Neutrophil (primary cell): ENCODE measurements around the gene PLEKHG4B.

Source experiments
- H3K27ac ChIP-seq: fragments of 200-600 bp; sonication (generic); 2 replicates; pipeline ENCODE4 v1.5.1; 2016; ENCODE audit warnings: mild to moderate bottlenecking, moderate library complexity
- H3K27me3 ChIP-seq: fragments of 200-600 bp; sonication (generic); 2 replicates; pipeline ENCODE4 v1.6.0; 2016; ENCODE audit warnings: mild to moderate bottlenecking
- H3K36me3 ChIP-seq: fragments of 200-600 bp; sonication (generic); 2 replicates; pipeline ENCODE4 v1.5.1; 2017
- H3K4me1 ChIP-seq, 2 experiments: fragments of 200-600 bp in 1 of 2; sonication (generic) in 1 of 2; 1 replicate in 1 of 2; 2 replicates in 1 of 2; pipeline versions ENCODE4 v1.5.1 to v1.6.1; 2013 to 2016; ENCODE audit warnings: low read depth in 1 of 2, low read length in 1 of 2, mild to moderate bottlenecking in 1 of 2, moderate library complexity in 1 of 2; ENCODE audit not compliant: control insufficient read depth in 1 of 2, insufficient read depth in 1 of 2
- H3K4me3 ChIP-seq, 2 experiments: fragments of 200-600 bp in 1 of 2; sonication (generic) in 1 of 2; 1 replicate in 1 of 2; 2 replicates in 1 of 2; pipeline ENCODE4 v1.5.1; 2013 to 2016; ENCODE audit warnings: low read depth in 1 of 2, low read length in 1 of 2, mild to moderate bottlenecking in 1 of 2, moderate library complexity in 1 of 2
- H3K9me3 ChIP-seq: fragments of 200-600 bp; sonication (generic); 2 replicates; pipeline ENCODE4 v1.5.1; 2016
- CTCF ChIP-seq: fragments of 200-600 bp; sonication (generic); IDR thresholded peaks from 2 replicates; pipeline ENCODE4 v1.5.1; 2016; ENCODE audit warnings: antibody characterized with exemption

The PLEKHG4B gene

GRCh38 chr5:184471-184870, 92.5 kb downstream of the PLEKHG4B start:
- no peak for TF ChIP-seq CTCF

GRCh38 chr5:185095-186070, 93.4 kb downstream of the PLEKHG4B start:
- Histone ChIP-seq H3K4me3 (no peak overlapping the region), H3K4me1 (peaks cover 0 to 6% of the 10 kb centered on the region in 2 experiments), H3K9me3 (no peaks in the 10 kb centered on the region), H3K27me3 (peaks cover 27% of the 10 kb centered on the region), H3K27ac (no peak overlapping the region), H3K36me3 (no peaks in the 10 kb centered on the region)
- TF ChIP-seq CTCF, result no peak

More at GRCh38 chr5:184471-184870, 92.5 kb downstream of the PLEKHG4B start:
- Histone ChIP-seq H3K4me1 (peaks cover 0 to 6% of the 10 kb centered on the region in 2 experiments), H3K9me3 (no peaks in the 10 kb centered on the region), H3K27me3 (peaks cover 18% of the 10 kb centered on the region), H3K36me3 (no peaks in the 10 kb centered on the region), H3K4me3 (no peak overlapping the region), H3K27ac (no peak overlapping the region)

- Histone ChIP-seq H3K4me3 (no peak overlapping the region), H3K4me1 (peaks cover 0 to 6% of the 10 kb centered on the region in 2 experiments), H3K9me3 (no peaks in the 10 kb centered on the region), H3K36me3 (no peaks in the 10 kb centered on the region), H3K27ac (no peak overlapping the region), H3K27me3 (peaks cover 36% of the 10 kb centered on the region)
- no peak for TF ChIP-seq CTCF
These were observed 94.4 kb downstream of the PLEKHG4B start for GRCh38 chr5:186091-187041.

GRCh38 chr5:187042-187431, 95.1 kb downstream of the PLEKHG4B start:
- no peak for TF ChIP-seq CTCF

GRCh38 chr5:187617-188451, 95.9 kb downstream of the PLEKHG4B start:
- no peaks in the 10 kb centered on the region for H3K9me3 ChIP-seq
- H3K4me1 ChIP-seq, result peaks cover 0 to 6% of the 10 kb centered on the region in 2 experiments
- no peak overlapping the region for H3K4me3 ChIP-seq
- H3K36me3 ChIP-seq, result no peaks in the 10 kb centered on the region
- no peak overlapping the region for H3K27ac ChIP-seq
- no peak for TF ChIP-seq CTCF
- peaks cover 51% of the 10 kb centered on the region for H3K27me3 ChIP-seq

More at GRCh38 chr5:187042-187431, 95.1 kb downstream of the PLEKHG4B start:
- Histone ChIP-seq H3K27ac (no peak overlapping the region), H3K36me3 (no peaks in the 10 kb centered on the region), H3K27me3 (peaks cover 43% of the 10 kb centered on the region), H3K4me3 (no peak overlapping the region), H3K4me1 (peaks cover 0 to 6% of the 10 kb centered on the region in 2 experiments), H3K9me3 (no peaks in the 10 kb centered on the region)
